Peyer's patch (tissue), 4 donors: ENCODE results near the gene FLNA. TPM values are rescaled to one million over a fixed set of nuclear protein-coding genes. Genes with fewer than 3 reads are reported as not detected.
A peak's percentile ranks its signal among the peaks of the same experiment; 100 is the strongest.

Experiments
- DNase-seq, 3 donors: peaks; one replicate each; pipeline ENCODE4 v3.0.0-alpha.2; 2017 to 2019
- H3K27ac ChIP-seq, 4 donors: fragments of 200-600 bp; sonication (generic); one replicate each; pipeline ENCODE4 v1.5.1; 2016 to 2019
- H3K27me3 ChIP-seq, 2 donors: fragments of 200-600 bp; sonication (generic); one replicate each; pipeline ENCODE4 v1.5.1; 2019
- H3K36me3 ChIP-seq, 3 donors: fragments of 200-600 bp; sonication (generic); one replicate each; pipeline ENCODE4 v1.5.1; 2016 to 2019
- H3K4me1 ChIP-seq, 4 donors: fragments of 200-600 bp; sonication (generic); one replicate each; pipeline ENCODE4 v1.5.1; 2016 to 2019
- H3K4me3 ChIP-seq, 4 donors: fragments of 200-600 bp; sonication (generic); 1 replicate in 3 of 4; 2 replicates in 1 of 4; pipeline ENCODE4 v1.5.1; 2016 to 2019; ENCODE audit warnings: mild to moderate bottlenecking in 1 of 4
- H3K9me3 ChIP-seq, 4 donors: fragments of 200-600 bp; sonication (generic); one replicate each; pipeline ENCODE4 v1.5.1; 2016 to 2019; ENCODE audit warnings: mild to moderate bottlenecking in 1 of 4
- POLR2A ChIP-seq, 2 donors: fragments of 450-650 bp; IDR thresholded peaks; one replicate each; pipeline ENCODE4 v1.5.1; 2017; ENCODE audit warnings: antibody characterized with exemption in 2 of 2, mild to moderate bottlenecking in 2 of 2, moderate library complexity in 2 of 2
- total RNA-seq, 4 donors: library from RNA; depleted of rRNA; stranded (reverse); fragments of >200 nt; gene quantifications; one replicate each; pipeline ENCODE4 v1.1.0, GENCODE V29; 2016
- TF ChIP-seq, protein P1 (sequence below), 6 experiments: fragments of 450-650 bp in 4 of 6; fragments of 200-600 bp in 2 of 6; sonication (generic) in 1 of 6; IDR thresholded peaks; one replicate each; pipeline ENCODE4 v1.5.1; 2017 to 2019; ENCODE audit warnings: antibody characterized with exemption in 6 of 6, mild to moderate bottlenecking in 3 of 6, moderate library complexity in 1 of 6

Gene FLNA
- total RNA-seq, 4 donors from 2014 or later, result 143 to 663 (median 328) TPM

DNA sequence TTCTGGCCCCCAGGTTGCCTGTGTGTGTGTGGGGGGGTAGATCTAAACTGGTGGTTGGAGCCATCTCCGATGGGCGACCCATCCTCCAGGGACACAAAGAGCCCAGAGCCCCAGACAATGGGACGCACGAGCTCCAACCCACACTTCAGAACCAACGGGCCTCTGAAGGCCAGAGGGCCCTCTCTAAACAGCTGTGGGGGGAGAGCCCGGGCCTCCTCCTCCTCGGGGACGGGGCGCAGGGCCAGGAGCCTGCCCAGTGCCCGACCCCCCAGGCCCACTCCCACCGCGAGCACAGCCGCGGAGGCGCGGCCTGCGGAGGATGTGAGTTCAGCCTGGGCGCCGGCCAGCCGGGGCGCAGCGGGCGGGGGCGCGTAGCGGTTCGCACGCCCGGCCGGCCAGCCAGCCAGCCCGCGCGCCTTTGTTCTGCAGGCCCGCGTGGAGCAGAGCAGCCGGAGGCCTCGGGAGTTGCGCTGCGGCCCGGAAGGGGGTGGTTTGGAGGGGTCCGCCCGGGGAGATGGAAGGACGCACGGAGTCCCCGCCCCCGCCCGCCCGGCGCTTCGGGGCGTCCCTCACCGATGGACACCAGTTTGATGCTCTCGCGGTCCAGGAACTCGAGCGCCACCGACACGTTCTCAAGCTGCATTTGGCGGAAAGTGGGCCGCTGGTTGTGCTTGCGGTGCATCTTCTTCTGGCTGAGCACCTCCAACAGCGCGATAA is 4.0 kb downstream of the FLNA start:
- H3K4me1 ChIP-seq, result peaks cover 0 to 25% (median 8%) of the 10 kb centered on the region in 4 donors
- H3K4me3 ChIP-seq, result peak overlapping the region; percentile 46 to 79 (median 62)
- DNase-seq, result no peak
- H3K27me3 ChIP-seq, result no peaks in the 10 kb centered on the region
- no peaks in the 10 kb centered on the region for H3K9me3 ChIP-seq
- TF ChIP-seq POLR2A (IDR thresholded peaks at IDR 0.05), result no peak
- TF ChIP-seq, protein P1, sequence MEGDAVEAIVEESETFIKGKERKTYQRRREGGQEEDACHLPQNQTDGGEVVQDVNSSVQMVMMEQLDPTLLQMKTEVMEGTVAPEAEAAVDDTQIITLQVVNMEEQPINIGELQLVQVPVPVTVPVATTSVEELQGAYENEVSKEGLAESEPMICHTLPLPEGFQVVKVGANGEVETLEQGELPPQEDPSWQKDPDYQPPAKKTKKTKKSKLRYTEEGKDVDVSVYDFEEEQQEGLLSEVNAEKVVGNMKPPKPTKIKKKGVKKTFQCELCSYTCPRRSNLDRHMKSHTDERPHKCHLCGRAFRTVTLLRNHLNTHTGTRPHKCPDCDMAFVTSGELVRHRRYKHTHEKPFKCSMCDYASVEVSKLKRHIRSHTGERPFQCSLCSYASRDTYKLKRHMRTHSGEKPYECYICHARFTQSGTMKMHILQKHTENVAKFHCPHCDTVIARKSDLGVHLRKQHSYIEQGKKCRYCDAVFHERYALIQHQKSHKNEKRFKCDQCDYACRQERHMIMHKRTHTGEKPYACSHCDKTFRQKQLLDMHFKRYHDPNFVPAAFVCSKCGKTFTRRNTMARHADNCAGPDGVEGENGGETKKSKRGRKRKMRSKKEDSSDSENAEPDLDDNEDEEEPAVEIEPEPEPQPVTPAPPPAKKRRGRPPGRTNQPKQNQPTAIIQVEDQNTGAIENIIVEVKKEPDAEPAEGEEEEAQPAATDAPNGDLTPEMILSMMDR (IDR thresholded peaks at IDR 0.05), result no peak
- no peaks in the 10 kb centered on the region for H3K36me3 ChIP-seq
- H3K27ac ChIP-seq, result peak overlapping the region; percentile 83 to 92 (median 87)

DNA sequence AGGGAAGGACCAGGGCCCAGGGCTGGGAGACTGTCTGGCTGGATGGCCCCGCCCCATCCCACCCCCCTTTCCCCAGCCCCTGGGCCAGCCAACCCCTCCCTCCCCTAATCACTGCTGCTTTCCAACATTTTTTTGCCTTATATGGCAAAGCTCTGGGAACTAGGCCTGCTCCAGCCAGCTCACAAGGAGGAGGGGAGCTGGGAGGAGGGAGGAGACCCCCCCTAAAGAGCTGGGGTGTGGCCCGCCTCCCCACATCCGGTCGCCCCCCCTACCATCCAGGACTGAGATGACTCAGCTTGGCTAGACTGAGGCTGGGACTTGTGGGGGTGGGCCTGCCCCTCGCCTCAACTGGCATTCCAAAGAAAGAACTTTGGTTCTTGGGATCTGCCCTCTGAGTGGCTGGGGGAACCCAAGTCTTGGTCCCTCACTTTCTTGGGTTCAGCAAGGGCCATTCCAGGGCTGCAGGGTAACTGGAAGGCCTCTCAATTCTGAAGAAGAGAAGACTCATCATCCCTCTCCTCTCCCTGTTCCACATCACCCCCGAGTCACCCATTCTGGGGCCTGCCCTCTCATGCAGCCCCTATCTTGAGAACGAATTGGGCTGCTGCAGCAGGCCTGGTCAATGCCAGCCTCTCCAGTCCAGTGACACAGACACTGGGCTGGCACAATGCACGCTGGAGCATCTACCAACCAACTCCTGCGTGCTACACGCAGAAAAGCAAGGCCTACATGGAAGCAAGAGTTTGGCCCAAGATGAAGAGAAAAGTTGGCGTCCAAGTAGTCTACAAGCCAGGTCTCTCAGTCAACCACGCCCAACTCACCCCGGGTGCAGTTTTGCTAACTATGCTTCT is 4.8 kb downstream of the FLNA start:
- peak in 2 of 3 donors; percentile 73 to 74 for DNase-seq
- Histone ChIP-seq H3K4me3 (peak overlapping the region; percentile 46 to 79 (median 62)), H3K9me3 (no peaks in the 10 kb centered on the region), H3K27ac (peak overlapping the region; percentile 83 to 92 (median 87)), H3K27me3 (no peaks in the 10 kb centered on the region), H3K4me1 (peaks cover 0 to 23% (median 8%) of the 10 kb centered on the region in 4 donors), H3K36me3 (no peaks in the 10 kb centered on the region)
- no peak for TF ChIP-seq POLR2A (IDR thresholded peaks at IDR 0.05)
- TF ChIP-seq, protein P1 (IDR thresholded peaks at IDR 0.05), result no peak

DNA sequence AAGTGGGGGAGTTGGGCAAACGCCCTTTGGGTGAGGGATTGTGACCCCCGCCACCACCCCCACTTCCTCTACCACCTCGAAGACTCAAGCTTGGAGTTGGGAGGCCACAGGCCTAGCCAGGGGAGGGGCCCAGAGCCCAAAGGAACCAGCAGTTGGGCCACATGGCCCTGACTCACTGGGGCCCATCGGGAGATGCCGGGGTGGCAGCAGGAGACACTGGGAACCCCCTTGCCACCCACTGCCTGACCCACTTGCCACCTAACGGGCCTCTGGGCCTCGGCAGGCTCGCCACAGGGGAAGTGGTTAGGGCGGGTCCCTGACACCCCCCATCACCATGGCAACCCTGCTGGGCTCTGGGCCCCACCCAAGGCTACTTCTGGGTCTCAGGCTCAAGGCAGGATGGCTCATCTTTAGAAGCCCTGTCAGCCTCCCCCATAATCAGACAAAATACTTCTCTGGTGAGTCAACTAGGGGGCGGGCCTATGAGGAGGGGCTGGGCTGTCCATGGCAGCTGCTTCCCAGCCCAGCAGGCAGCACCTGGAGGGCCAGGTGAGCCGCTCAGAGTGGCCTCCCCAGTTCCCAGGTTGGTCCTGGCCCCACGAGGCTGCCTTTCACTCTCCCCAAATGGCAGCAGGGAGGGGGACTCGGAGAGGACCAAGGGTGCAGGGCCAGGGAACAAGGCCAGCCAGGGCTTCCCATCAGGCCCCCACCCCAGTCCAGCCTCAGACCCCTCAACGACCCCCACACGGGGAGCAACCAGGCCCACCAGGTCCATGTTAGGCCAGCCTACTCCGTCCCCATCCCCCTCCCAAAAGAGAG is 5.6 kb downstream of the FLNA start:
- Histone ChIP-seq H3K9me3 (no peaks in the 10 kb centered on the region), H3K4me1 (peaks cover 0 to 16% (median 6%) of the 10 kb centered on the region in 4 donors), H3K27me3 (no peaks in the 10 kb centered on the region), H3K27ac (peak overlapping the region; percentile 83 to 92 (median 87)), H3K36me3 (peaks cover 0 to 5% (median 0%) of the 10 kb centered on the region in 3 donors), H3K4me3 (peak overlapping the region; percentile 45 to 79 (median 62))
- peak; percentile 56 to 93 (median 87) for DNase-seq
- TF ChIP-seq POLR2A (IDR thresholded peaks at IDR 0.05), result no peak
- TF ChIP-seq, protein P1 (IDR thresholded peaks at IDR 0.05), result no peak

DNA sequence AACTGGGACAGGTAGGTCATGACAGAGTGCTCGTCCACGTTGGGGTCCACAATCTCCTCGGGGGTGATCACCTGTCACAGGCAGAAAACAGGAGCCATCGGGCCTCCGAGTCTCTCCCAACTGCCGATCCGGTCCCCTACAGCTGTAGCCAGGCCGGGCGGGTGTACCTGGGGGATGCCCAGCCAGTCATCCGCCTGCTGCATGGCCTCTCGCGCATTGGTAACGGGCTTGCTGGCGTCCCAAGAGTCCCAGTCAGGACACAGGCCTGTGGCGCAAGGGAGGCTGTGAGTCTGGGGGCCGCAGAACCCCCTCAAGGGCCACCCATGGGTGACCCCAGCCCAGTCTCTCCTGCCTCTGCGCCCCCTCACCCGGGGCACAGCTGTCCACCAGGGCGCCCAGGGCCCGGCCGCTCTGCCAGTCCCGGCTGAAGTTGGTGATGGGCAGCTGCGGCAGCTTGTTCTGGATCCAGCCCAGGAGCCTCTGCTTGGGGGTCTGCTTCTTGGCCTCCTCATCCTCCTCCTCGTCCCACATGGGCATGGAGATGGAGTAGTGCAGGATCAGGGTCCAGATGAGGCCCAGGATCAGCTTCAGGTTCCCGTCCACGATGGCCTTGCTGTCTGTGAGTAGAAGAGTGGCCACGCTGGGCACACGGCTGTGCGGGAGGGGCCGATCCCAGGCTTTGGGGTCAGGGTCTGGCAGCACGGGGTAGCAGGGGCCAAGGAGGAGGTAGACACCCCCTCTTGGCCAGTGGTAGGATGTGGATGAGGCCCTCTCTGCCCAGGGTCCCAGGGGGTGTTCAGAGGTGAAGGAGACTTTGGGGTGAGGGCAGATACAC is 6.7 kb downstream of the FLNA start:
- TF ChIP-seq, protein P1 (IDR thresholded peaks at IDR 0.05), result no peak
- no peak for TF ChIP-seq POLR2A (IDR thresholded peaks at IDR 0.05)
- H3K9me3 ChIP-seq, result no peaks in the 10 kb centered on the region
- no peaks in the 10 kb centered on the region for H3K27me3 ChIP-seq
- H3K27ac ChIP-seq, result peak overlapping the region; percentile 83 to 92 (median 87)
- no peak for DNase-seq
- H3K4me1 ChIP-seq, result peaks cover 0 to 11% (median 3%) of the 10 kb centered on the region in 4 donors
- H3K36me3 ChIP-seq, result peaks cover 0 to 9% (median 0%) of the 10 kb centered on the region in 3 donors
- H3K4me3 ChIP-seq, result peak overlapping the region in 1 of 4 donors; percentile 79
